CD4-positive, alpha-beta T cell (primary cell): ENCODE data around the gene CRELD1. TPM values are rescaled to one million over a fixed set of nuclear protein-coding genes. Genes with fewer than 3 reads are reported as not detected.

Experiments used
- ATAC-seq: fragments of 200-7000 bp; cut with Tn5 transposase; one replicate; pipeline ENCODE4 v1.10.0; 2022; ENCODE audit warnings: mild to moderate bottlenecking; ENCODE audit not compliant: poor library complexity
- CTCF ChIA-PET: fragments of 350-600 bp; sonication (Branson Sonifier 250); formaldehyde crosslinking; loops from one replicate; lab custom pipeline; 2021; ENCODE audit warnings: antibody characterized with exemption, inconsistent platforms; lab: Charles Lee
- POLR2A ChIA-PET: fragments of 350-600 bp; sonication (Branson Sonifier 250); formaldehyde crosslinking; loops from one replicate; lab custom pipeline; 2021; ENCODE audit warnings: antibody characterized with exemption, inconsistent platforms; lab: Charles Lee
- DNase-seq, 14 experiments: peaks; one replicate each; pipeline ENCODE4 v3.0.0-alpha.2; 2013 to 2020; ENCODE audit warnings: mixed read lengths in 2 of 14
- H3K27ac ChIP-seq, 2 donors: one replicate each; pipeline versions ENCODE4 v1.5.1 to v1.7.0; 2013; ENCODE audit warnings: low read length in 2 of 2, low read depth in 1 of 2, mild to moderate bottlenecking in 1 of 2
- H3K27me3 ChIP-seq, 2 experiments: 1 replicate in 1 of 2; 2 replicates in 1 of 2; pipeline versions ENCODE4 v1.6.1 to v1.7.0; 2013; ENCODE audit warnings: low read length in 2 of 2, control low read depth in 1 of 2, mild to moderate bottlenecking in 1 of 2, moderate library complexity in 1 of 2; ENCODE audit not compliant: insufficient read depth in 2 of 2, control insufficient read depth in 1 of 2
- H3K36me3 ChIP-seq: one replicate; pipeline ENCODE4 v1.6.1; 2013; ENCODE audit warnings: low read length, control low read depth; ENCODE audit not compliant: insufficient read depth
- H3K4me1 ChIP-seq: one replicate; pipeline ENCODE4 v1.6.1; 2013; ENCODE audit warnings: low read length, control low read depth; ENCODE audit not compliant: insufficient read depth
- H3K4me3 ChIP-seq: one replicate; pipeline ENCODE4 v1.5.1; 2013; ENCODE audit warnings: mild to moderate bottlenecking, low read length, moderate library complexity
- H3K9me3 ChIP-seq, 2 experiments: 1 replicate in 1 of 2; 2 replicates in 1 of 2; pipeline versions ENCODE4 v1.6.1 to v1.7.0; 2013; ENCODE audit warnings: low read length in 2 of 2, mild to moderate bottlenecking in 2 of 2, control low read depth in 1 of 2, moderate library complexity in 1 of 2; ENCODE audit not compliant: control insufficient read depth in 1 of 2, insufficient read depth in 1 of 2
- H3K27ac Mint-ChIP-seq: one replicate; pipeline ENCODE4 v1.8.0; 2020; ENCODE audit warnings: mixed read lengths
- H3K27me3 Mint-ChIP-seq: one replicate; pipeline ENCODE4 v1.8.0; 2021; ENCODE audit warnings: mixed read lengths
- H3K36me3 Mint-ChIP-seq: one replicate; pipeline ENCODE4 v1.8.0; 2021; ENCODE audit warnings: low read depth, mixed read lengths
- H3K4me1 Mint-ChIP-seq: one replicate; pipeline ENCODE4 v1.8.0; 2021; ENCODE audit warnings: low read depth, mixed read lengths
- H3K4me3 Mint-ChIP-seq: one replicate; pipeline ENCODE4 v1.8.0; 2020; ENCODE audit warnings: mild to moderate bottlenecking, mixed read lengths
- H3K9me3 Mint-ChIP-seq: one replicate; pipeline ENCODE4 v1.8.0; 2020; ENCODE audit warnings: mixed read lengths
- intact Hi-C, 2 experiments: fragments of 100-400 bp; cut with DNase I in 1 of 2; cut with micrococcal nuclease in 1 of 2; formaldehyde crosslinking; loops; one replicate each; pipeline versions ENCODE4 v1.15.1 to v1.9.0; 2023 to 2025; cut with DNase I, micrococcal nuclease
- total RNA-seq, 174 experiments: library from RNA in 2 of 174; stranded (reverse) in 2 of 174; gene quantifications; one replicate each; pipeline ENCODE4 v1.2.3 and lab custom pipeline; 2021 to 2026
- TF ChIP-seq, protein P1 (sequence below): fragments of 200-600 bp; IDR thresholded peaks from one replicate; pipeline ENCODE4 v1.8.0; 2022; ENCODE audit warnings: antibody characterized with exemption, mild to moderate bottlenecking

Gene CRELD1
- total RNA-seq, 2 experiments from 2014 or later, result 10.7 to 12.4 TPM

DNA sequence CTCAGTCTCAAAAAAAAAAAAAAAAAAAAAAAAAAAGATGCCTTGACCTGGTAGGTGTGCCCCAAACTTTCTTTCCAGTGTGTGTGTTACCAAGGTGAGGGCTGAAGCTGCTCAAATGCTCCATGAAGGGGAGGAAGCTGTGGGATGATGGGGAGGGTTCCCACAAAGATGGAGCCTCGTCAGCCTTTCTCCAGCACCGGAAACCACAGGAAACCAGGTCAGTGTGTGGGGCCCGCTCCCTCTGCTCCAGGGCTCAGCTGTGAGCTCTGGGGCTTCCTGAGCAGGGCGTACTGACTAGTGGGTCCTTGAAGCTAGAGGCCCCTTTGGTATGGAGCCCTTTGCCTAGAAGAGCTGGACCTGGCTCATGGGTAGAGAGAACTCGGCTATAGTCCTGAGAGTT lies 31.7 kb upstream of the CRELD1 start:
- H3K27me3 Mint-ChIP-seq, result no peaks in the 10 kb centered on the region

DNA sequence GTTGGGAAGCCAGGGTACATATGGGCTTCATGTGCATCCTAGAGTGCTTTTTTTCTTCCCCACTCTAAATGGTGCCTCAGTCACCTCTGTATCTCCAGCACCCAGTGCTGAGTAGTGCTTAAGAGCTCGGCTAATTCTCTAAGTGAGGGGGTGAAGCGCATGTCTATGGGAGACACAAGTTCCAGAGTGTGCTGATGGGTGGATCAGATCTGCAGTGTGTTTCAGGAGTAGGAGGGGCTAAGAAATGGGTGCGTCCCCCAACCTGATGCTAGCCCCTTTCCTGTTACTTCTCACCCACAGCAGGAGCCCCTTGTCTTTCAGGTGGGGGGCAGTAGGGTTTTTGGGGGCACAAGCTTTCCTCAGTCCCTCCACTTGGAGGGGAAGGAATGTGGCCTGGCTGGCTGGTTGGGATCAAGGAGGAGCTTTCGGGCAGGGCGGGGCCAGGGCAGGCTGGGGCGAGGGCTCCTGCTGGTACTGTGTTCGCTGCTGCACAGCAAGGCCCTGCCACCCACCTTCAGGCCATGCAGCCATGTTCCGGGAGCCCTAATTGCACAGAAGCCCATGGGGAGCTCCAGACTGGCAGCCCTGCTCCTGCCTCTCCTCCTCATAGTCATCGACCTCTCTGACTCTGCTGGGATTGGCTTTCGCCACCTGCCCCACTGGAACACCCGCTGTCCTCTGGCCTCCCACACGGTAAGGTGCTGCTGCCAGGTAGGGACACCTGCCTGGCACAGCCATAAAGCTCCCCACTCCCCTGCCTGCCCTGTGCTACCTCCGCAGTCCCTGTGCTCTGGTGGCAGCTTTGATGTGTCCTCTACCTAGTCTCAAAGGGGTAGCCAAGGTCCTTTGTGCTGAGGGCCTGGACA lies 31.0 kb upstream of the CRELD1 start, which contains the start of gene IL17RE:
IL17RE (plus strand) TSS at position 477 of the 866 bp plus-strand sequence; CDS start at position 562, 85 bp downstream.
- Mint-ChIP-seq H3K27ac (peak within 1 kb of the TSS; percentile 63), H3K4me1 (peaks cover 27% of the 10 kb centered on the region), H3K27me3 (no peaks in the 10 kb centered on the region), H3K36me3 (no peaks in the 10 kb centered on the region), H3K9me3 (no peaks in the 10 kb centered on the region), H3K4me3 (peak within 1 kb of the TSS; percentile 68)
- Histone ChIP-seq H3K4me3 (peak within 1 kb of the TSS; percentile 28), H3K27ac (peak within 1 kb of the TSS in 1 of 2 donors; percentile 40), H3K4me1 (peaks cover 25% of the 10 kb centered on the region), H3K9me3 (no peaks in the 10 kb centered on the region), H3K36me3 (no peaks in the 10 kb centered on the region), H3K27me3 (no peaks in the 10 kb centered on the region)
- ATAC-seq, result peak; percentile 60
- DNase-seq, result peak in 4 of 14 experiments; percentile 9 to 46 (median 22)
- CTCF ChIA-PET, result interaction anchor here (0.8 to 1.0 kb wide), 3 partner anchors 20 to 30 kb away, joined by 3 to 4 read pairs (median 3); no protein-coding TSS in a partner anchor
- TF ChIP-seq, protein P1, sequence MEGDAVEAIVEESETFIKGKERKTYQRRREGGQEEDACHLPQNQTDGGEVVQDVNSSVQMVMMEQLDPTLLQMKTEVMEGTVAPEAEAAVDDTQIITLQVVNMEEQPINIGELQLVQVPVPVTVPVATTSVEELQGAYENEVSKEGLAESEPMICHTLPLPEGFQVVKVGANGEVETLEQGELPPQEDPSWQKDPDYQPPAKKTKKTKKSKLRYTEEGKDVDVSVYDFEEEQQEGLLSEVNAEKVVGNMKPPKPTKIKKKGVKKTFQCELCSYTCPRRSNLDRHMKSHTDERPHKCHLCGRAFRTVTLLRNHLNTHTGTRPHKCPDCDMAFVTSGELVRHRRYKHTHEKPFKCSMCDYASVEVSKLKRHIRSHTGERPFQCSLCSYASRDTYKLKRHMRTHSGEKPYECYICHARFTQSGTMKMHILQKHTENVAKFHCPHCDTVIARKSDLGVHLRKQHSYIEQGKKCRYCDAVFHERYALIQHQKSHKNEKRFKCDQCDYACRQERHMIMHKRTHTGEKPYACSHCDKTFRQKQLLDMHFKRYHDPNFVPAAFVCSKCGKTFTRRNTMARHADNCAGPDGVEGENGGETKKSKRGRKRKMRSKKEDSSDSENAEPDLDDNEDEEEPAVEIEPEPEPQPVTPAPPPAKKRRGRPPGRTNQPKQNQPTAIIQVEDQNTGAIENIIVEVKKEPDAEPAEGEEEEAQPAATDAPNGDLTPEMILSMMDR, result no peak
- intact Hi-C loops, result no loop called here
- POLR2A ChIA-PET, result interaction anchor here (1.2 to 3.8 kb wide), 4 partner anchors 9 to 30 kb away, joined by 4 to 30 read pairs (median 8); partner anchors contain the start of genes CRELD1 and JAGN1

More for the DNA sequence above, 31.7 kb upstream of the CRELD1 start:
- Mint-ChIP-seq H3K9me3 (no peaks in the 10 kb centered on the region), H3K36me3 (no peaks in the 10 kb centered on the region), H3K27ac (peak overlapping the region; percentile 63), H3K4me3 (peak overlapping the region; percentile 15), H3K4me1 (peaks cover 27% of the 10 kb centered on the region)
- ATAC-seq (peak; percentile 67), DNase-seq (peak in 6 of 14 experiments; percentile 15 to 67 (median 46))
- TF ChIP-seq, protein P1, result no peak
- no peaks in the 10 kb centered on the region for H3K27me3 ChIP-seq
- H3K27ac ChIP-seq, result peak overlapping the region in 1 of 2 donors; percentile 40
- no peaks in the 10 kb centered on the region for H3K9me3 ChIP-seq
- peaks cover 25% of the 10 kb centered on the region for H3K4me1 ChIP-seq
- ChIA-PET POLR2A (interaction anchor here (1.3 to 3.8 kb wide), 4 partner anchors 10 to 31 kb away, joined by 3 to 30 read pairs (median 8); partner anchors contain the start of genes CRELD1 and JAGN1), CTCF (interaction anchor here (0.8 to 1.0 kb wide), 2 partner anchors 21 to 31 kb away, joined by 3 to 4 read pairs; no protein-coding TSS in a partner anchor)
- intact Hi-C loops, result no loop called here
- no peaks in the 10 kb centered on the region for H3K36me3 ChIP-seq
- peak overlapping the region; percentile 28 for H3K4me3 ChIP-seq

DNA sequence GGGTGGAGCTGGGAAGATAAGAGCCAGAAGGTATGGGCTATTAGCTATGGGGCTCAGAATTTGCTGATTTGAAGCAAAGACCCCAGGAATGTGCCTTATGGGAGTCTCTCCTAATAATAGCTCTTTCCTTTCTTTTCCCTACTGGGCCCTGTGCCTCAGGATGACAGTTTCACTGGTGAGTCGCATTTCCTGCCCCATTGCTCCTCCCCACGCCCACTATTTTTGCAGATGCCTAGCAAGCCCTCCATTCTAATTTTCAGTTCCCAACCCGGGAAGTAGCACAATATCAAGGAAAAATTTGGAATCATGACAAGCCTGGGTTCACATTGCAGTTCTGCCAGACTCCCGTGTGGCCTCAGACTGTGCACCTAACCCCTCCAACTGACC lies 30.4 kb upstream of the CRELD1 start:
- TF ChIP-seq, protein P1, result no peak
- no peaks in the 10 kb centered on the region for H3K27me3 Mint-ChIP-seq
- peaks cover 25% of the 10 kb centered on the region for H3K4me1 ChIP-seq
- H3K9me3 ChIP-seq, result no peaks in the 10 kb centered on the region
- no peaks in the 10 kb centered on the region for H3K27me3 ChIP-seq
- H3K27ac ChIP-seq, result no peak overlapping the region
- H3K36me3 ChIP-seq, result no peaks in the 10 kb centered on the region
- peak overlapping the region; percentile 63 for H3K27ac Mint-ChIP-seq
- no peak for DNase-seq
- no peaks in the 10 kb centered on the region for H3K36me3 Mint-ChIP-seq
- H3K4me3 ChIP-seq, result peak overlapping the region; percentile 28
- no peaks in the 10 kb centered on the region for H3K9me3 Mint-ChIP-seq
- ChIA-PET POLR2A (interaction anchor here (1.2 to 3.8 kb wide), 4 partner anchors 10 to 30 kb away, joined by 4 to 30 read pairs (median 8); partner anchors contain the start of genes CRELD1 and JAGN1), CTCF (interaction anchor here (1.0 kb wide), 2 partner anchors 20 to 30 kb away, joined by 3 read pairs; no protein-coding TSS in a partner anchor)
- intact Hi-C loops, result no loop called here
- H3K4me3 Mint-ChIP-seq, result peak overlapping the region; percentile 68
- no peak for ATAC-seq
- H3K4me1 Mint-ChIP-seq, result peaks cover 24% of the 10 kb centered on the region
